GM19438 (cell line): ENCODE measurements around the gene NCAM1.

Source experiments
- ATAC-seq: cut with Tn5 transposase; IDR thresholded peaks from one replicate; pipeline ENCODE4 v1.9.1; 2021; ENCODE audit warnings: low read depth; ENCODE audit not compliant: unreplicated experiment

The NCAM1 gene

GRCh38 chr11:113162592-113162962 is 201.4 kb downstream of the NCAM1 start:
- no peak for ATAC-seq

- no peak for ATAC-seq
These were observed 202.2 kb downstream of the NCAM1 start for GRCh38 chr11:113163291-113164030.

- no peak for ATAC-seq
These were observed 205.1 kb downstream of the NCAM1 start for GRCh38 chr11:113166280-113166679.

- no peak for ATAC-seq
These were observed 206.4 kb downstream of the NCAM1 start for GRCh38 chr11:113167599-113167998.

- ATAC-seq = no peak
These were observed 207.4 kb downstream of the NCAM1 start for GRCh38 chr11:113168354-113169342.

GRCh38 chr11:113172382-113172951 is 211.2 kb downstream of the NCAM1 start:
- ATAC-seq = no peak

GRCh38 chr11:113173126-113173525 is 211.9 kb downstream of the NCAM1 start:
- no peak for ATAC-seq

- ATAC-seq = no peak
These were observed 213.7 kb downstream of the NCAM1 start for GRCh38 chr11:113174882-113175281.

- ATAC-seq = no peak
These were observed 215.6 kb downstream of the NCAM1 start for GRCh38 chr11:113176599-113177360.

GRCh38 chr11:113177671-113178070 is 216.5 kb downstream of the NCAM1 start:
- no peak for ATAC-seq

GRCh38 chr11:113178381-113179070 is 217.3 kb downstream of the NCAM1 start:
- ATAC-seq = no peak

- no peak for ATAC-seq
These were observed 218.0 kb downstream of the NCAM1 start for GRCh38 chr11:113179181-113179704.

GRCh38 chr11:113181094-113181493 is 219.9 kb downstream of the NCAM1 start:
- ATAC-seq = no peak

- ATAC-seq = no peak
These were observed 221.1 kb downstream of the NCAM1 start for GRCh38 chr11:113182288-113182687.

GRCh38 chr11:113184498-113184897 is 223.3 kb downstream of the NCAM1 start:
- no peak for ATAC-seq

- no peak for ATAC-seq
These were observed 227.2 kb downstream of the NCAM1 start for GRCh38 chr11:113188371-113188834.

- ATAC-seq = no peak
These were observed 228.9 kb downstream of the NCAM1 start for GRCh38 chr11:113189909-113190667.

- ATAC-seq = no peak
These were observed 231.1 kb downstream of the NCAM1 start for GRCh38 chr11:113192121-113192925.
